Bronchial epithelial cell (primary cell): ENCODE data around the gene CAPZA2. TPM values are rescaled to one million over a fixed set of nuclear protein-coding genes. Genes with fewer than 3 reads are reported as not detected.

Experiments used
- DNase-seq: peaks from one replicate; pipeline ENCODE4 v3.0.0-alpha.2; 2010; ENCODE audit warnings: low read depth
- FAIRE-seq: peaks from 2 replicates; lab custom pipeline; 2011; peaks lifted over from hg19 to GRCh38; lab: Jason Lieb, UNC
- H3K27me3 ChIP-seq: 2 replicates; pipeline ENCODE4 v1.5.1; 2011; ENCODE audit warnings: low read length; ENCODE audit not compliant: control insufficient read depth, insufficient read depth
- H3K36me3 ChIP-seq: 2 replicates; pipeline ENCODE4 v1.5.1; 2011; ENCODE audit warnings: low read length; ENCODE audit not compliant: control insufficient read depth, insufficient read depth
- H3K4me3 ChIP-seq: 2 replicates; pipeline ENCODE4 v1.5.1; 2011; ENCODE audit warnings: mild to moderate bottlenecking, low read depth, low read length, control low read depth
- total RNA-seq: library from RNA; depleted of rRNA; stranded (reverse); fragments of >200 nt; gene quantifications from 2 replicates; pipeline ENCODE4 v1.2.1, GENCODE V29; 2014
- TF ChIP-seq, protein P1 (sequence below): IDR thresholded peaks from 2 replicates; pipeline ENCODE4 v1.5.1; 2011; ENCODE audit warnings: mild to moderate bottlenecking, moderate library complexity, low read length, control low read depth, inconsistent platforms; ENCODE audit not compliant: insufficient read depth, severe bottlenecking

CAPZA2 gene
- total RNA-seq, 1 donor from 2014 or later: 88.2 TPM

DNA sequence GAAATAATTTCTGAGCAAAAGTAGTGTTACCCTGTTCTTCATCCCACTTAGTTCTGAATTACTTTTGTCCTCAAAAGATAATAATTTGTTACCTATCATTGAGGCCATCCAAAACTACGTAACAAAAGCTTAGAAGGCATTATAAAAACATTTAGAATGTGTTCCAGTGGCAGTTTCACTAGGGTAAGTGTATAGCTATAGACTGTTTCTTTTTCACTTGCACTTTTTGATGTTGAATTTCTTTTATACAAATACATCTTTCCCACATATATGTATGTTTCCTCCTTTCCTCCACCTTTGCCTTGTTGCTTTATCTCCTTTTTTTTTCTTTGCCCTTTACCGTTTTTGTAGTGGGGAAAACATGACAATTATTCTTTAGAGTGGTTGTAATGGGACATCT, 33.5 kb downstream of the CAPZA2 start:
- H3K4me3 ChIP-seq: no peak overlapping the region
- no peaks in the 10 kb centered on the region for H3K36me3 ChIP-seq

GRCh38 chr7:116897661-116898060, 35.3 kb downstream of the CAPZA2 start:
- DNase-seq (no peak), FAIRE-seq (no peak)
- Histone ChIP-seq H3K27me3 (no peaks in the 10 kb centered on the region), H3K4me3 (no peak overlapping the region), H3K36me3 (no peaks in the 10 kb centered on the region)
- TF ChIP-seq, protein P1, sequence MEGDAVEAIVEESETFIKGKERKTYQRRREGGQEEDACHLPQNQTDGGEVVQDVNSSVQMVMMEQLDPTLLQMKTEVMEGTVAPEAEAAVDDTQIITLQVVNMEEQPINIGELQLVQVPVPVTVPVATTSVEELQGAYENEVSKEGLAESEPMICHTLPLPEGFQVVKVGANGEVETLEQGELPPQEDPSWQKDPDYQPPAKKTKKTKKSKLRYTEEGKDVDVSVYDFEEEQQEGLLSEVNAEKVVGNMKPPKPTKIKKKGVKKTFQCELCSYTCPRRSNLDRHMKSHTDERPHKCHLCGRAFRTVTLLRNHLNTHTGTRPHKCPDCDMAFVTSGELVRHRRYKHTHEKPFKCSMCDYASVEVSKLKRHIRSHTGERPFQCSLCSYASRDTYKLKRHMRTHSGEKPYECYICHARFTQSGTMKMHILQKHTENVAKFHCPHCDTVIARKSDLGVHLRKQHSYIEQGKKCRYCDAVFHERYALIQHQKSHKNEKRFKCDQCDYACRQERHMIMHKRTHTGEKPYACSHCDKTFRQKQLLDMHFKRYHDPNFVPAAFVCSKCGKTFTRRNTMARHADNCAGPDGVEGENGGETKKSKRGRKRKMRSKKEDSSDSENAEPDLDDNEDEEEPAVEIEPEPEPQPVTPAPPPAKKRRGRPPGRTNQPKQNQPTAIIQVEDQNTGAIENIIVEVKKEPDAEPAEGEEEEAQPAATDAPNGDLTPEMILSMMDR: no peak

More for the DNA sequence above, 33.5 kb downstream of the CAPZA2 start:
- no peak for FAIRE-seq
- H3K27me3 ChIP-seq: no peaks in the 10 kb centered on the region
- TF ChIP-seq, protein P1: no peak
- DNase-seq: no peak

- peaks cover 1% of the 10 kb centered on the region for H3K36me3 ChIP-seq
- FAIRE-seq (no peak), DNase-seq (peak; percentile 31)
- no peak overlapping the region for H3K4me3 ChIP-seq
- no peaks in the 10 kb centered on the region for H3K27me3 ChIP-seq
- TF ChIP-seq, protein P1: no peak
Observed at GRCh38 chr7:116899308-116899707, 36.9 kb downstream of the CAPZA2 start.

- no peak for FAIRE-seq
- Histone ChIP-seq H3K4me3 (no peak overlapping the region), H3K27me3 (no peaks in the 10 kb centered on the region), H3K36me3 (peaks cover 1% of the 10 kb centered on the region)
- TF ChIP-seq, protein P1: no peak
- no peak for DNase-seq
Observed at GRCh38 chr7:116901143-116901542, 38.8 kb downstream of the CAPZA2 start.

GRCh38 chr7:116902867-116903266, 40.5 kb downstream of the CAPZA2 start:
- Histone ChIP-seq H3K4me3 (no peak overlapping the region), H3K36me3 (peaks cover 1% of the 10 kb centered on the region), H3K27me3 (no peaks in the 10 kb centered on the region)
- TF ChIP-seq, protein P1: no peak
- FAIRE-seq (no peak), DNase-seq (no peak)

DNA sequence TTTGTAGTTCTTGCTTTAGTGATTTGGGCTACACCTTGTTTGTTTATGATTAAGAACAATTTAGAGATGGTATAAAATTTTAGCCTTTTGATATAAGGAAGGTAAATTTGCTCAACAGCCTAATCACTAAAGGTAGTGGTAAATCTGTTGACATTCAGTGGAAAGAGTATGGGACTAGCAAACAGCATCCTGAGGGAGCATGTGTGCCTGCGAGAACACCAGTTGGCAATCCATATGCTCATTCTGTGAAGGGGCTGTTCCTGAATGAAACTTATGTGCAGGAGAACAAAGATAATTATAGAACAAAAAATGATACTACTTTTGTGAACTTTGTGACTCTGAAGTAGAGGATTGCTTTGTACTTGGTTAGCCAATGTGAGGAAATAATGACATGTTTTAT, 44.0 kb downstream of the CAPZA2 start:
- TF ChIP-seq, protein P1: no peak
- H3K4me3 ChIP-seq: no peak overlapping the region
- FAIRE-seq: no peak
- H3K27me3 ChIP-seq: no peaks in the 10 kb centered on the region
- peaks cover 2% of the 10 kb centered on the region for H3K36me3 ChIP-seq
- DNase-seq: no peak
